Measurements from ENCODE around the gene KIF21A.

- TF ChIP-seq POLR2A (IDR thresholded peaks at IDR 0.05; ENCODE audit: low read length) (peak; percentile 76), GATA1 (IDR thresholded peaks at IDR 0.05; ENCODE audit: low read depth, low read length) (no peak)
Measured at GRCh38 chr12:39443081-39443928, at the start of gene KIF21A.
